TTC549 (cell line): ENCODE measurements around the gene FBXO2.
"Not testable (repeated sequence)": the region's sequence is repeated elsewhere in the genome, so short reads cannot be mapped to it uniquely, and the experiment has no call there.

Source experiments
- FAIRE-seq: peaks from 2 replicates; lab custom pipeline; 2012; peaks lifted over from hg19 to GRCh38; lab: Jason Lieb, UNC

The FBXO2 gene

GRCh38 chr1:11626551-11626950 lies 27.7 kb downstream of the FBXO2 start:
- no peak for FAIRE-seq

- FAIRE-seq: no peak
Observed at GRCh38 chr1:11623702-11624101, 30.5 kb downstream of the FBXO2 start.

- no peak for FAIRE-seq
Observed at GRCh38 chr1:11622398-11622797, 31.8 kb downstream of the FBXO2 start.

GRCh38 chr1:11620924-11621323 lies 33.3 kb downstream of the FBXO2 start:
- no peak for FAIRE-seq

- FAIRE-seq: no peak
Observed at GRCh38 chr1:11620405-11620804, 33.8 kb downstream of the FBXO2 start.

- FAIRE-seq: no peak
Observed at GRCh38 chr1:11617741-11618140, 36.5 kb downstream of the FBXO2 start.

- no peak for FAIRE-seq
Observed at GRCh38 chr1:11617314-11617713, 36.9 kb downstream of the FBXO2 start.

GRCh38 chr1:11616766-11617165 lies 37.5 kb downstream of the FBXO2 start:
- FAIRE-seq: no peak

GRCh38 chr1:11615090-11615489 lies 39.1 kb downstream of the FBXO2 start:
- no peak for FAIRE-seq

- FAIRE-seq: no peak
Observed at GRCh38 chr1:11613347-11613746, 40.9 kb downstream of the FBXO2 start.

- FAIRE-seq: no peak
Observed at GRCh38 chr1:11611638-11612327, 42.4 kb downstream of the FBXO2 start.

GRCh38 chr1:11610629-11611180 lies 43.5 kb downstream of the FBXO2 start:
- FAIRE-seq: no peak

GRCh38 chr1:11609378-11609777 lies 44.9 kb downstream of the FBXO2 start:
- FAIRE-seq: not testable (repeated sequence)

- FAIRE-seq: not testable (repeated sequence)
Observed at GRCh38 chr1:11608596-11609130, 45.6 kb downstream of the FBXO2 start.

- FAIRE-seq: no peak
Observed at GRCh38 chr1:11606775-11607174, 47.5 kb downstream of the FBXO2 start.

GRCh38 chr1:11602981-11603380 lies 51.2 kb downstream of the FBXO2 start:
- no peak for FAIRE-seq

GRCh38 chr1:11602424-11602823 lies 51.8 kb downstream of the FBXO2 start:
- no peak for FAIRE-seq

- FAIRE-seq: no peak
Observed at GRCh38 chr1:11600836-11601235, 53.4 kb downstream of the FBXO2 start.

GRCh38 chr1:11599891-11600576 lies 54.2 kb downstream of the FBXO2 start:
- no peak for FAIRE-seq

GRCh38 chr1:11598461-11598860 lies 55.8 kb downstream of the FBXO2 start:
- no peak for FAIRE-seq
